GM19099 (cell line): Measurements from ENCODE around the gene TMEM204.

Source experiments
- POLR2A ChIP-seq: IDR thresholded peaks from 3 replicates; pipeline ENCODE4 v1.6.1; 2011; ENCODE audit warnings: low read depth; ENCODE audit not compliant: insufficient read length; ENCODE audit errors: extremely low read depth

TMEM204 gene

DNA sequence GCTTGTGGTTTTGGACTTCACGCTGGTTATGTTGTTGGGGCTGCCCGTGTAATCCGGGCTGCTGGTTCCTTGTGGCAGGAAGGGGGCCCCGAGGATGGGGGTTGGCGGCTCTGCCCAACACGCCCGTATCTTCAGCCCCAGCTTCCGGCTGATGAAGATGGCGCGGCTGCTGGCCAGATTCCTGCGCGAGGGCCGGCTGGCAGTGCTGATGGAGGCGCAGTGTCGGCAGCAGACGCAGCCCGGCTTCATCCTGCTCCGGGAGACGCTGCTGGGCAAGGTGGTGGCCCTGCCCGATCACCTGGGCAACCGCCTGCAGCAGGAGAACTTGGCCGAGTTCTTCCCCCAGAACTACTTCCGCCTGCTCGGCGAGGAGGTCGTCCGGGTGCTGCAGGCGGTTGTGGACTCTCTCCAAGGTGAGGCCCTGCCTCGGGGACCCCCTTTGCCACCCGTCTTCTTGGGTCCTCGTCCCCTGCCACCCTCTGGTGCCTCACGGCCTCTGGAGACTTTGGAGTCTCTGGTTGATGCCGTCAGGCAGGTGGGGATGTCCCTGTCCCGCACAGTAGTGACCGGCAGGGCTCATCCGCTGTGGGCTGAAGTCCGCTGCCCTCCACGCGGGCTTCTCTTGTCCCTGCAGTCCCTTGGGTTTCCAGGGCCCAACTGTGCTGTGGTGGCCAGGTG, 38.1 kb upstream of the TMEM204 start:
- TF ChIP-seq POLR2A: no peak

DNA sequence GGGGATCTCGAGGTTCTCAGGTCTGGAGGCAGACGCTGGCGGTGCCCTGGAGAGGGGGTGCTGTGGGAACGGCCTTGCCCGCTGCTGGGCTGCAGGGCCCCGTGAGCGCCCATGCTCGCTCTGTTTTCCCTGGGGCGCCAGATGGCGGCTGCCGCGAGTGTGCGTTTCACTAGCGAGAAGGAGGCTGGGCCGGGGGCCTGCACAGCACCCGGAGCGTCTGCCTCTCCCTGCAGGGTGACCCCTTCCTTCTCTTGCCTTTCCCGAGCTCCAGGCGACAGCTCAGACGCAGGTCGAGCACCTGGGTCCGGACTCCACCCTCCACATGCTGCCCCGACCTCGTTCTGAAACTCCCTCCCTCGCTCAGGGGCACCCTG, 37.6 kb upstream of the TMEM204 start:
- TF ChIP-seq POLR2A: no peak

GRCh38 chr16:1496464-1496863, 37.0 kb upstream of the TMEM204 start:
- no peak for TF ChIP-seq POLR2A

- no peak for TF ChIP-seq POLR2A
These were observed 36.4 kb upstream of the TMEM204 start for GRCh38 chr16:1497014-1497598.

- TF ChIP-seq POLR2A: no peak
These were observed 34.4 kb upstream of the TMEM204 start for GRCh38 chr16:1498899-1499676.

DNA sequence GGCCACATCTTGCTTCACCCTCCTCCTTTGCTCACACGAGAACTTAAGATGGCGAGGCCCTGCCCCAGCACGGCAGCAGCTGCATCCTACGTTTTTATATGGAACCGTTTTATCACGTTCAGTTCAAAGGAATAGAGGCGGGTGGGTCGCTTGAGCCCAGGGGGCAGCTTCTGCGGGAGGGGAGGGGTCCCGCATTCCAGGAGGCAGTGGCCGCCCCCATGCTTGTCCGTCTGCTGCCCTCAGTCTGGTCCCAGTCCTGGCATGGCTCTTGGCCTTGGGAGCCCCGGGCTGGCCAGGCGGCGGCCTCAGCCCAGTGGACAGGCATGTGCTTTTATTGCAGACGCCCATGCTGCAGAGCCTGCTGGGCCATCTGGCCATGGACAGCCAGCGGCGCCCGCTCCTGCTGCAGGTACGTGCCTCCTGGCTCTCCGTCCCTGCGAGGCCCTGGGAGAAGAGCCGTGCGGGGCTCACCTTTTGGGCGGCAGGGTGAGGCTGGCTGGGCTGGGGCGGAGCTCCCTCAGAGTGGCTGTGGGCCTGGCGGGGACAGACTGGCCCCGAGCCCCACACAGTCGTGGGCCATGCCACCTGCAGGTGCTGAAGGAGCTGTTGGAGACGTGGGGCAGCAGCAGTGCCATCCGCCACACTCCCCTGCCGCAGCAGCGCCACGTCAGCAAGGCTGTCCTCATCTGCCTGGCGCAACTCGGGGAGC, 33.6 kb upstream of the TMEM204 start:
- TF ChIP-seq POLR2A: no peak

GRCh38 chr16:1500465-1501150, 32.9 kb upstream of the TMEM204 start:
- no peak for TF ChIP-seq POLR2A

DNA sequence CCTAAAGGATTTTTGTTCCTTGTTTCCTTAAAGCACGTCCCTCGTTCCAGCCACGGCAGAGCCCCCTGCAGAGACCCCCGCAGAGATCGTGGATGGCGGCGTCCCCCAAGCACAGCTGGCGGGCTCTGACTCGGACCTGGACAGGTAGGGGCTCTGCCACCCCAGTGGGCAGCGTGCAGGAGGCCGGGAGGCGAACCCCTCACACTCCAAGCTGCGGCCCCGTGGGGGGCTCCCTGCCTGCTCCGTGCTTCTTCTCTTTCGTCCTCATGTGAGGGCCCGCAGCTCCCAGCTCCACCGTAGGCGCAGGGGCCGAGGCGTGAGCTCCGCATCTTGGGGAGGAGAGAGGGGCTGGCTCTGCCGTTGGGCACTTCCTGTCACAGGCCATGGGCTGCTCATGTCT, 31.8 kb upstream of the TMEM204 start:
- no peak for TF ChIP-seq POLR2A

DNA sequence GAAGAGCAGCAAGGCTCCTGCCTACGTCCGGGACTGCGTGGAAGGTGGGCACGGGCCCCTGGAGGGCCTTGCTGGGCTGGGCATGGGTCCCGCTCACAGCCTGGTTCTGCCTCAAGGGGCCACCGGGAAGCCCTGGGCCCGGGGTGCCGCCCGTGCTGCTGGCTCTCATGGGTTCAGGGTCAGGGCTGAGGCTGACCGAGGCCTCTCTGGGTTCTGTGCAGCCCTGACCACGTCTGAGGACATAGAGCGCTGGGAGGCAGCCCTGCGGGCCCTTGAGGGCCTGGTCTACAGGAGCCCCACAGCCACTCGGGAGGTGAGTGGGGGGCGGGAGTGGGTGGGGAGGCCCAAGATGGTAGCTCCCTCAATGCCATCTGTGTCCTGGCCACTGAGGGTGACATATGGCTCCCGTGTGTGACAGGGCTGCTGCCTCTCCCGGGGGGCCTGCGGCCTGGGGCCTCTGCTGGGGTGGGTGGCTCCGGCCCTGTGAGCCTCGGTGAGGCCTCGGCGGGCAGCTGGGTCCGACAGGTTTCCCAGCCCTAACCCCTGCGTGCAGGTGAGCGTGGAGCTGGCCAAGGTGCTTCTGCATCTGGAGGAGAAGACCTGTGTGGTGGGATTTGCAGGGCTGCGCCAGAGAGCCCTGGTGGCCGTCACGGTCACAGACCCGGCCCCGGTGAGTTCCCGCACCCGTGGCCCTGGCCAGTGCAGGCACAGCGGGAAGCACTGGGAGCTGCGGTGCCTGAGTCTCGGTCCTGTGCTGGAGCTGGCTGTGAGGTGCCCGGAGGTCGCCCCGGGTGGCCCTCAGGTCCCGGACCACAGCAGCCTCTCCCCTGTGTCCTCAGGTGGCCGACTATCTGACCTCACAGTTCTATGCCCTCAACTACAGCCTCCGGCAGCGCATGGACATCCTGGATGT, 31.1 kb upstream of the TMEM204 start:
- no peak for TF ChIP-seq POLR2A

- TF ChIP-seq POLR2A: no peak
These were observed 30.1 kb upstream of the TMEM204 start for GRCh38 chr16:1503110-1503955.

DNA sequence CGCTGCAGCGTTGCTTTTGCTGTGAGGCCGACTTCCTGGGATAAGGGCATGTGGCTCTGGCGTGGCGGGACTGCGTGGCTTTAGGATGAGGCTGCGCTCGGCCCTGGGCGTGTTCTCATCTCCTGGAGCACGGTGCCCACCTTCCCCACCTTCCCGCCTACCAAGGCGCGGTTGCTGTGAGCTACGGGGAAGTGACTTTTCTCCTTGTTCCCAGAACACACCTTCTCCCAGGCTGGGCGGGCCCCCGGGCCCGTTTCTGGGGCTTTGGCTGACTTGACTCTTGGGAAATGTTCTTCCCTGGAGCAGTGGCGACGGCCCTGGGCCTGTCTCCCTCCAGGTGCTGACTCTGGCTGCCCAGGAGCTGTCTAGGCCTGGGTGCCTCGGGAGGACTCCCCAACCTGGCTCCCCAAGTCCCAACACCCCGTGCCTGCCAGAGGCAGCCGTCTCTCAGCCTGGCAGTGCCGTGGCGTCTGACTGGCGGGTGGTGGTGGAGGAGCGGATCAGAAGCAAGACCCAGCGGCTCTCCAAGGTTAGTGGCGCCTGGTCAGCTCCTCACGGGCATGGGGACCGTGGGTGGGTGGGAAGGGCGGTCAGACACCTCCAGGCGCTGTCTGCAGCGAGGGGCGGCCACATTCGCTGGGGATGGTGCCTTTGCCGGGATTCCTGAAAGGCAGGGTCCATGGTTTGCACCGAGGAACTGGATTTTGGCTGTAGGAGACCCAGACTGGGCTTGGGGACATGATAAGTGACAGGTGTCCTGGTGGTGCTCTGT, 28.2 kb upstream of the TMEM204 start:
- TF ChIP-seq POLR2A: no peak

- no peak for TF ChIP-seq POLR2A
These were observed 27.6 kb upstream of the TMEM204 start for GRCh38 chr16:1505912-1506311.
